ENCODE results near the gene LTBP3. TPM values are rescaled to one million over a fixed set of nuclear protein-coding genes. Genes with fewer than 3 reads are reported as not detected.

The LTBP3 gene
- total RNA-seq, 1 donor from 2014 or later: 25.0 TPM

GRCh38 chr11:65542738-65543390, 15.3 kb downstream of the LTBP3 start:
- CTCF ChIA-PET: interaction anchor here (0.9 to 5.0 kb wide), 6 partner anchors 10 to 342 kb away, joined by 3 to 52 read pairs (median 37); partner anchors contain the start of genes FAM89B and ZNRD2
- Mint-ChIP-seq H3K9me3 (no peaks in the 10 kb centered on the region), H3K27me3 (no peaks in the 10 kb centered on the region), H3K4me3 (no peak overlapping the region), H3K4me1 (peaks cover 40% of the 10 kb centered on the region), H3K27ac (no peak overlapping the region), H3K36me3 (ENCODE audit: low read depth) (peaks cover 10% of the 10 kb centered on the region)
- no peak for TF ChIP-seq CTCF (IDR thresholded peaks at IDR 0.05)
- ATAC-seq (ENCODE audit: low read depth) (no peak), DNase-seq (no peak)
- POLR2A ChIA-PET: interaction anchor here (0.9 to 3.7 kb wide), 2 partner anchors 9 to 27 kb away, joined by 4 to 38 read pairs; partner anchors contain the start of gene ZNRD2
- intact Hi-C loops (cut with micrococcal nuclease): no loop called here

DNA sequence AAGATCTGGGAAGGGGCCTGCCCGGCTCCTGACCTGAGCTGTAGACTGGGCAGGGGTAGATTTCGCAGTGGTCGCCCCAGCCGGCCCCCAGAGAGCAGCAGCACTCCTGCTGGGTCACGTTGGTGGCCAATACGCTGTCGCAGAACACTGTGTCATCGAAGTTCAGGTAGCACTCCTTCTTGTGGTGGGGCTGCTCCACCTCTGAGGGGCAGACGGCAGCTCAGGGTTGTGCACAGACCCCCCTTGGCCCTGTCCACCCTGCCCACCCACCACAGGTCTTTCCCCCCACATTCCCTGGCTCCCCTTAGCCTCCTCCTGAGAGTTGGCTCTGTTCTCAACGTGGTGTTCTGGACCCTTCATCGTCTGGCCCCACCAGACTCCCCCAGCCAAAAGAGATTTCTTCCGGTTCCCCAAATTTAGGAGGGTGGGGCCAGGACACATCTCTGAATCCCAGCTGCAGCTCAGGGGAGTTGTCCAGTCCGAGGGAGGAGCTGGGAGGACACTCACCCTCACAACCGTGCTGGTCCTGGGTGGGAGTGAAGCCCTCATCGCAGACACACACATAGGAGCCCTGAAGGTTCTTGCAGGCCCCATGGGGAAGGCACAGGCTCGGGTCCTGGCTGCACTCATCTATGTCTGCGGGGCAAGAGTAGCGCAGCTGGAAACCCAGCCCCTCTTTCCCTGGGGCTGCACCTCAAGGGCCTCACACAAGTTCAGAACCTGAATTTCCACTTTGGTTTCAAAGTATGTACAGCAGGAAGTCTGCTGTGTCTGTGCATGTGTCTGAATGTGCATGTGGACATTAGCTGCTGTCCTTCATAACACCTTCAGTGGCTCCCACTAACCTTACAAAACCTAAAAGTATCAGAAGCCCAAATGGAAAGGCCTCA, 16.8 kb downstream of the LTBP3 start:
- intact Hi-C loops (cut with micrococcal nuclease): loop anchor here (1.0 to 2.0 kb wide), 2 partner anchors 17 to 277 kb away; partner anchors contain the start of gene LTBP3
- no peak for TF ChIP-seq CTCF (IDR thresholded peaks at IDR 0.05)
- CTCF ChIA-PET: interaction anchor here (0.9 to 5.0 kb wide), 13 partner anchors 8 to 343 kb away, joined by 3 to 52 read pairs (median 6); partner anchors contain the start of genes EHBP1L1, FAM89B, MAP3K11 and SCYL1
- H3K27ac Mint-ChIP-seq: peak overlapping the region; percentile 86
- ATAC-seq (ENCODE audit: low read depth) (no peak), DNase-seq (no peak)
- H3K27me3 Mint-ChIP-seq: no peaks in the 10 kb centered on the region
- POLR2A ChIA-PET: interaction anchor here (0.8 to 4.9 kb wide), 33 partner anchors 8 to 318 kb away, joined by 3 to 52 read pairs (median 6); partner anchors contain the start of genes DPF2, EHBP1L1, FAM89B and MALAT1
- H3K4me1 Mint-ChIP-seq: peaks cover 29% of the 10 kb centered on the region
- peaks cover 24% of the 10 kb centered on the region for H3K36me3 Mint-ChIP-seq (ENCODE audit: low read depth)
- peak overlapping the region; percentile 88 for H3K4me3 Mint-ChIP-seq
- no peaks in the 10 kb centered on the region for H3K9me3 Mint-ChIP-seq

- Mint-ChIP-seq H3K27ac (peak overlapping the region; percentile 86), H3K36me3 (ENCODE audit: low read depth) (peaks cover 30% of the 10 kb centered on the region), H3K27me3 (no peaks in the 10 kb centered on the region), H3K9me3 (no peaks in the 10 kb centered on the region), H3K4me1 (peaks cover 22% of the 10 kb centered on the region), H3K4me3 (peak overlapping the region; percentile 88)
- intact Hi-C loops (cut with micrococcal nuclease): loop anchor here (1.0 to 2.0 kb wide), 9 partner anchors 12 to 278 kb away; partner anchors contain the start of genes LTBP3, PCNX3 and ZNRD2
- ChIA-PET CTCF (interaction anchor here (0.6 to 5.0 kb wide), 16 partner anchors 8 to 211 kb away, joined by 3 to 52 read pairs (median 5); partner anchors contain the start of genes EHBP1L1, FAM89B, KCNK7 and MAP3K11), POLR2A (interaction anchor here (0.8 to 4.9 kb wide), 33 partner anchors 8 to 319 kb away, joined by 3 to 52 read pairs (median 6); partner anchors contain the start of genes DPF2, EHBP1L1, FAM89B and KAT5)
- peak; percentile 88 for DNase-seq
- TF ChIP-seq CTCF (IDR thresholded peaks at IDR 0.05): no peak
- ATAC-seq (ENCODE audit: low read depth): peak; percentile 88
These were observed 17.7 kb downstream of the LTBP3 start for GRCh38 chr11:65540290-65541092.

DNA sequence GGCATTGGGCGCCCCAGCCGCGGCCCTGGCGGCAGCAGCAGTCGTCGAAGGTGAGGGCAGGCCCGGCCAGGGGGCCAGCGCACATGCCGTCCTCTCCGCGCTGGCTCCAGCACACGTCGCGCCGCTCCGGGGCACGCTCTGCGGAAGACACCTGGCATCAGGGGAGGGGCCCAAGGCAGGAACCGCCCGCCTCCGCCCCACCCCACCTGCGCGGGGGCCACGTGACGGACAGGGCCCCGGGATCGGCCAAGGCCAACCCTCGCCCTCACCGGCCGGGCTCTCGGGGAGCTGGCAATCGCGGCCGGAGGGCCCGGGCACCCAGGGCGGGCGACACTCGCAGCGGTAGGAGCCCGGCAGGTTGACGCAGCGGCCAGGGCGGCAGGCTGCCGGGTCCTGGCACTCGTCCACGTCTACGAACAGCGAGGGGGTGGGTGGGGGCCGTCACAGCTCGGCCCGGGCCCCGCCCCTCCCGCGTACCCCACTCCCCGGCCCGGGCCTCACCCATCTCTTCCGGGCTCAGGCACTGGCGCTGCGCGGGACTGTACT, 18.3 kb downstream of the LTBP3 start:
- no peaks in the 10 kb centered on the region for H3K9me3 Mint-ChIP-seq
- ATAC-seq (ENCODE audit: low read depth): peak; percentile 72
- no peak for TF ChIP-seq CTCF (IDR thresholded peaks at IDR 0.05)
- ChIA-PET CTCF (interaction anchor here (0.6 to 5.0 kb wide), 15 partner anchors 9 to 211 kb away, joined by 3 to 52 read pairs (median 5); partner anchors contain the start of genes EHBP1L1, FAM89B, KCNK7 and MAP3K11), POLR2A (interaction anchor here (0.6 to 4.9 kb wide), 32 partner anchors 8 to 499 kb away, joined by 3 to 52 read pairs (median 6); partner anchors contain the start of genes DPF2, EHBP1L1, FAM89B and KAT5)
- peaks cover 21% of the 10 kb centered on the region for H3K4me1 Mint-ChIP-seq
- H3K4me3 Mint-ChIP-seq: peak overlapping the region; percentile 88
- DNase-seq: peak; percentile 63
- peak overlapping the region; percentile 86 for H3K27ac Mint-ChIP-seq
- H3K36me3 Mint-ChIP-seq (ENCODE audit: low read depth): peaks cover 32% of the 10 kb centered on the region
- intact Hi-C loops (cut with micrococcal nuclease): loop anchor here (1.0 to 2.0 kb wide), 8 partner anchors 12 to 75 kb away; partner anchors contain the start of genes LTBP3, PCNX3 and ZNRD2
- H3K27me3 Mint-ChIP-seq: no peaks in the 10 kb centered on the region

Measured in activated B cell treated with CpG ODN at 0.5 μM for 24 hours (primary cell).